GM10248 (cell line): ENCODE measurements around the gene ADNP.

Experiments used
- CTCF ChIA-PET: fragments of 300-600 bp; sonication (Branson Sonifier 250); formaldehyde crosslinking; extraction: SDS; loops from one replicate; lab custom pipeline; 2021; ENCODE audit warnings: antibody characterized with exemption; lab: Yijun Ruan, JAX
- POLR2A ChIA-PET: fragments of 350-650 bp; sonication (Branson Sonifier 250); formaldehyde crosslinking; extraction: SDS; loops from one replicate; lab custom pipeline; 2020; ENCODE audit warnings: antibody characterized with exemption; lab: Yijun Ruan, JAX
- DNase-seq: peaks from one replicate; pipeline ENCODE4 v3.0.0; 2012; ENCODE audit errors: extremely low spot score
- TF ChIP-seq, protein P1 (sequence below): IDR thresholded peaks from 2 replicates; pipeline ENCODE4 v1.5.1; 2012; ENCODE audit warnings: mild to moderate bottlenecking, low read depth; ENCODE audit errors: extremely low read depth, missing control alignments, control extremely low read depth

The ADNP gene

GRCh38 chr20:50913690-50914375 lies 17.4 kb downstream of the ADNP start:
- ChIA-PET POLR2A (no interaction called here), CTCF (interaction anchor here (1.5 to 11.1 kb wide), 4 partner anchors 10 to 123 kb away, joined by 3 to 191 read pairs (median 12); partner anchors contain the start of genes ADNP and BCAS4)
- DNase-seq: no peak
- TF ChIP-seq, protein P1, sequence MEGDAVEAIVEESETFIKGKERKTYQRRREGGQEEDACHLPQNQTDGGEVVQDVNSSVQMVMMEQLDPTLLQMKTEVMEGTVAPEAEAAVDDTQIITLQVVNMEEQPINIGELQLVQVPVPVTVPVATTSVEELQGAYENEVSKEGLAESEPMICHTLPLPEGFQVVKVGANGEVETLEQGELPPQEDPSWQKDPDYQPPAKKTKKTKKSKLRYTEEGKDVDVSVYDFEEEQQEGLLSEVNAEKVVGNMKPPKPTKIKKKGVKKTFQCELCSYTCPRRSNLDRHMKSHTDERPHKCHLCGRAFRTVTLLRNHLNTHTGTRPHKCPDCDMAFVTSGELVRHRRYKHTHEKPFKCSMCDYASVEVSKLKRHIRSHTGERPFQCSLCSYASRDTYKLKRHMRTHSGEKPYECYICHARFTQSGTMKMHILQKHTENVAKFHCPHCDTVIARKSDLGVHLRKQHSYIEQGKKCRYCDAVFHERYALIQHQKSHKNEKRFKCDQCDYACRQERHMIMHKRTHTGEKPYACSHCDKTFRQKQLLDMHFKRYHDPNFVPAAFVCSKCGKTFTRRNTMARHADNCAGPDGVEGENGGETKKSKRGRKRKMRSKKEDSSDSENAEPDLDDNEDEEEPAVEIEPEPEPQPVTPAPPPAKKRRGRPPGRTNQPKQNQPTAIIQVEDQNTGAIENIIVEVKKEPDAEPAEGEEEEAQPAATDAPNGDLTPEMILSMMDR: no peak

DNA sequence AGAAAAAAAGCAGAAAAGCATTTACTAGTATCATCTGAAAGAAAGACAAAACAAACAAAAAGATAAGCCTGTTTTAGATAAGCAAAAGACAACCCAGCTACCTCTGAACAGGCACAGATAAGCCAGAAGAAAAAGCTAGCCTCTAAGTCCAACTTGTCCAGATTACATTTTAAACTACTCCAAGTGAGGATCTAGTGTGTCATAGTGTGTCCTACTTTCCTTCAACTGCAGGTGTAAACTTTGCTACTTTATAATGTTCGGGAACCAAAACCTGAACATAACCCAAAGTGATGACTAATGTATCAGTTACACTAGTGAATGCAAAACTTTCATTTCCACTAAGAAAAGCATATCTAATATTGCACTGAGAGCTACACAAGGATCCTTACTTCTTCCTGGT lies 19.5 kb downstream of the ADNP start:
- POLR2A ChIA-PET: interaction anchor here (0.6 to 0.8 kb wide), 3 partner anchors 9 to 95 kb away, joined by 3 to 12 read pairs (median 4); no protein-coding TSS in a partner anchor
- peak; percentile 47 for DNase-seq
- TF ChIP-seq, protein P1: no peak
- CTCF ChIA-PET: interaction anchor here (1.4 to 11.1 kb wide), 6 partner anchors 9 to 118 kb away, joined by 3 to 191 read pairs (median 4); partner anchors contain the start of genes ADNP and BCAS4

DNA sequence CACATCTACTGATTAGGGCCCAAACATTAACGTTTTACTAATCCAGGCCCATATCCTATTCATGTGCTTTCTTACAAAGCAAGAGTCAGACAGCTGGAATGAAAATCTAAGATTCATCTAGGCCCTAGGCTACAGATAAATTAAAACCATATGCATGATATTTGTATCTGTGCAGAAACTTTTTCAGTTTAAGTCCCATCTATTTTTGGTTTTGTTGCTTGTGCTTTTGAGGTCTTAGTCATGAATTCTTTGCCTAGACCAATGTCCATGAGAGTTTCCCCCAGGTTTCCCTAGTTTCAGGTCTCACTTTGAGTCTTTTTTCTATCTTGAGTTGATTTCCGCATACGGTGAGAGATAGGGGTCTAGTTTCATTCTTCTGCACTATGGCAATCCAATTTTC lies 20.2 kb downstream of the ADNP start:
- no peak for DNase-seq
- POLR2A ChIA-PET: no interaction called here
- TF ChIP-seq, protein P1: no peak
- CTCF ChIA-PET: interaction anchor here (1.1 to 11.1 kb wide), 7 partner anchors 8 to 117 kb away, joined by 3 to 191 read pairs (median 4); partner anchors contain the start of genes ADNP and BCAS4

- ChIA-PET CTCF (interaction anchor here (1.3 to 11.1 kb wide), 4 partner anchors 10 to 115 kb away, joined by 3 to 191 read pairs (median 14); partner anchors contain the start of genes ADNP and BCAS4), POLR2A (no interaction called here)
- no peak for DNase-seq
- TF ChIP-seq, protein P1: no peak
Measured at GRCh38 chr20:50909413-50909812, 21.8 kb downstream of the ADNP start.

- TF ChIP-seq, protein P1: no peak
- ChIA-PET POLR2A (no interaction called here), CTCF (interaction anchor here (0.8 to 2.1 kb wide), 2 partner anchors 10 to 14 kb away, joined by 3 to 8 read pairs; no protein-coding TSS in a partner anchor)
- DNase-seq: no peak
Measured at GRCh38 chr20:50904067-50904570, 27.1 kb downstream of the ADNP start.

DNA sequence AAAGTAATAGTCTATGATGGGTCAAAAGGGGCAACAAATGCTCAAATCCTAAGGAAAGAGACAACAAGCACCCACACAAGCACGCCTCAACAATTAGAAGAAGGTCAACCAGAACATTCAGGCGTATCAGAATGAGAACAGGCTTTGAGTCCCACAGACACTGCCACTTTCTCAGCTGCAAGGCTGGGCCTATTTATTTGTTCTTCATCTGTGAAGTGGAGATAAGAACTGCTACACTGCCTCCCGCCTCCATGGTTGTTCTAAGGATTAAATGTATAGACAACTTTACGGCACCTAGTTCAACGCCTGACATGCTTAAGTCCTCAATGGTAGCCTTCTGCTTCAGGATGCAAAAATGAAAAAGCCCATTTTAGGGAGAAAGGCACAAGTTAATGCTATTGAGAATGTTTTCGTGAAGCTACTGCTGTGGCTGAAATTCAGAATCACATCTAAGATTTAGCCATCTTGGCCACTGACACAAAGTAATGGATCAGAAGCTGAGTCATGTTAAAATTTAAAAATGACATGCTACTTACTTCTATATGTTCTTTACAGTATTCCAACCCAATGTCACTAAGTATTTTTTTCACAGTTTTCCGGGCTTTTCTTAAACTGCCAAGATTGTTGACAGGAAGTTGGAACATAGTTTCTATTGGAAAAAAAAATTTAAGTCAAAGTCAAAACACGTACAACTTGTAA lies 27.7 kb downstream of the ADNP start:
- TF ChIP-seq, protein P1: no peak
- DNase-seq: no peak
- POLR2A ChIA-PET: no interaction called here
- CTCF ChIA-PET: interaction anchor here (0.8 to 2.1 kb wide), 6 partner anchors 8 to 109 kb away, joined by 3 to 8 read pairs (median 3); partner anchors contain the start of gene BCAS4
